Urothelium cell line (cell line): ENCODE data around the gene SKAP2.

Experiments used
- DNase-seq: peaks from one replicate; pipeline ENCODE4 v3.0.0; 2011; ENCODE audit warnings: low spot score, mixed read lengths
- FAIRE-seq: peaks from 2 replicates; lab custom pipeline; 2011; peaks lifted over from hg19 to GRCh38; lab: Jason Lieb, UNC

Gene SKAP2

DNA sequence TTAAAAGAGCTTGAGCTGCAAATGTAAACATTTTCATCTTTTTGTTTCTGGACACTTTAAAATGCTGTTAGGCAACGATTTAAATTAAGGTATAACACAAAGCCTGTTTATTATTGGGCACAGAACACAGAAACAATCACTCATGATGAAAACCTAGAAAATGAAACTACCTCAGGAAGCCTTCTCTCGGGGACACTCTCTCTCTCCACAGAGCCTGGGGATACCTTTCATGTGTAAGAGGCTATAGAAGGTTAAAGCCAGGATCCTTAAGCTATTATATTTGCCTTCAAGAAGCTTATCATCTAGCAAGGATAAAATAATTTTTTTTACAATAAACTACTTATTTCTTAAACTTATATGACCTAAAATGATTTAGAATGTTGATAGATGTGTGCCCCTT is 194.1 kb downstream of the SKAP2 start:
- DNase-seq = no peak
- FAIRE-seq = no peak

- DNase-seq (no peak), FAIRE-seq (no peak)
These were observed 195.6 kb downstream of the SKAP2 start for GRCh38 chr7:26668821-26669220.

GRCh38 chr7:26667514-26668133 is 196.8 kb downstream of the SKAP2 start:
- DNase-seq (peak; percentile 79), FAIRE-seq (peak; percentile 96)

DNA sequence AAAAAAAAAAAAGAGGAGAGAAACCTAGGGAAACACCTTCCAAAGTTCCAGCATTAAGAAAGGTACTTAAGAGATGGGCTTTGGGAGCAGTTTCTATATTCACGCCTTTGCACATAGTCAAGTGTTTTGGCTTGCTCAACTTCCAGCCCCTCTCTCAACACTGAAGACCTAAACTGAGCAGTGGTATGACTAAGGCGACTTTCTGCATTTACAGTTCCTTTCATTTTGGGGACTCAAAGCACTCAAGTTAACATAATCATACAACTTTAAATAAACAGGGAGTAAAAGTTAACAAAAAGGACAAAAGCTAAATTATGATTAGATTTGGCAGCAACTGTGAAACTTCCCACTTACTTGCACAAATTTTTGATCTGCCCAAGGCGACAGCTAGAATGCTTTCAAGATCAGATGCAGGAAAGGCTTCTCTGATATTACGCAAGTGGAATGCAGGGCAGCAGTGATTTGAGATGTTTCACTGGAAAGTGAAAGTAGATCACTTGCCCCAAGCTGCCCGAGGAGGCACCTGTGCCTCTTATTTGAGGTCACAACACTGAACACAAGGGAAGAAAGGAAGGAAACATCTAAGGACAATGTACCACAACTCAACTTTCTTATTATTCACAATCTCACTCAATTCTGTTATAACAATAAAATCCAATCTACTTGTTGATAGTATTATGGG is 199.5 kb downstream of the SKAP2 start:
- peak; percentile 49 for DNase-seq

GRCh38 chr7:26664274-26664673 is 200.1 kb downstream of the SKAP2 start:
- DNase-seq = no peak
- no peak for FAIRE-seq

More for the DNA sequence above, 199.5 kb downstream of the SKAP2 start:
- FAIRE-seq = peak; percentile 87

DNA sequence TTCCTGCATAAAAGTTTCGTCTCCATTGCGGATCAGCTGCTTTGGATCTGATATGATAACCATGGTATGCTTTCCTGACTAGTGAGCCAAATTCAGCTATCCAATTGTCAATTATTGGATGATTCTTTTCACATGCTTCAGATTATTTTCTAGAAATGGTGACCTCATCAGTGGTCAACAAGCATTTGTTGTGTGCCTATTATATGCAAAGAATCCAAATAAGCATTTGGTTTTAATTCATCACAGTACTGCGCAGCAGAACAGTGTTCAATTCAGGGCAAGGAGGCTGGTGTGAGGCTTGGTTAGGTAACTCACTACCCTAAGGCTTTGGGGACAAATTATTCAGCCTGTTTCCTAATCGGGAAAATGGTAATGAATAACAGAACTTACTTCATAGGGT is 200.5 kb downstream of the SKAP2 start:
- FAIRE-seq (peak; percentile 59), DNase-seq (no peak)

- DNase-seq (no peak), FAIRE-seq (no peak)
These were observed 201.7 kb downstream of the SKAP2 start for GRCh38 chr7:26662646-26663045.

GRCh38 chr7:26659121-26659520 is 205.3 kb downstream of the SKAP2 start:
- FAIRE-seq (no peak), DNase-seq (no peak)

DNA sequence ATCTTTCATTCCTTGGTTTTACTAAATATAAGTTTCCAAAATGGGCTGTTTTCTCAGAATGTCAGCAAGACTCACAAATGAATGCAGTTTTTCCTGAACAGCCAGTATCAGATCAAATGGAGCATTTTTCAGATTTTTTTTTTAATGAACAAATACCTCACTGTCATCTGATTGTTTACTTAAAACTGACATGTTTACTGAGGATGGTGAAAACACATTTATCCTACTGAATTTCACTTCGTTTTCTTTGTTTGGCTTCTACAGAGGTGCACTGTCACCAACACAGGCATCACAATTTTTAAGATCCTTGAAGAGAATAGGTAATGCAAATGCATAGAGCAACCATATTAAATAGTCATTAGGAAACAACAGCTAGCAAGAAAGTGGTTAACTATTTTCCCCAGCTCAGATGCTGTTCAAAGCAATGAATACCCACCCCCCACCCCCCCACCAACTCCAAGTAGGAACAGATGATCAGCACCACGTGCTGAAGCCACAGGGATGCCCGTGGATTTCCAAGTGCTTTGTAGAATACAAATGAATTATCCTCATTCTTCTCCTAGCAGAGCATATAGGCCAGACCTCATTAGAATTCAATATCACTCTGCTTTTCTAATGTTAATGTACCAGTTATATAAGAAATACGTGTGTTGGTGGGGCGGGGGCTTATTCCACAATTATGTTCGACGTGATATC is 205.9 kb downstream of the SKAP2 start:
- FAIRE-seq = no peak
- DNase-seq = no peak

- peak; percentile 20 for FAIRE-seq
- DNase-seq = no peak
These were observed 206.6 kb downstream of the SKAP2 start for GRCh38 chr7:26657686-26658388.

DNA sequence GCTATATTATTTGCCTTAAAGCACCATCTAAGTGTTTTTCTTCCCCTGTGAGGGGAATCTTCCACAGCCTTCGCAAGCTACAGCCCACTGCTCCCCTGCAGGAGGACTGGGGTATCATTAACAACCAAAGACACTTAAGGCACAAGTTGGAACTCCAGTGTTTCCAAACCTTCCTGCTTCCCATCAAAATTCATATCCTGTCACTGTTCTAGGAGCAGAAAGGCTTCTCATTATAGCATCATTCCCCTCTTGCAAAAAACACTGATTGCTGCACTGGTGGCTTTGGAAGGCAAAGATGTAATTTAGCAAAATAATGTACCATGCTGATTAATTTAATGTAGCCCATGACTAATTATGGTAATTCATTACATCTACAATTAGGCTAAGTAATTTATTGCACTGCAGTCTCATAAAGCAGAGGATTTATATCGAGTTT is 207.2 kb downstream of the SKAP2 start:
- no peak for FAIRE-seq
- no peak for DNase-seq

DNA sequence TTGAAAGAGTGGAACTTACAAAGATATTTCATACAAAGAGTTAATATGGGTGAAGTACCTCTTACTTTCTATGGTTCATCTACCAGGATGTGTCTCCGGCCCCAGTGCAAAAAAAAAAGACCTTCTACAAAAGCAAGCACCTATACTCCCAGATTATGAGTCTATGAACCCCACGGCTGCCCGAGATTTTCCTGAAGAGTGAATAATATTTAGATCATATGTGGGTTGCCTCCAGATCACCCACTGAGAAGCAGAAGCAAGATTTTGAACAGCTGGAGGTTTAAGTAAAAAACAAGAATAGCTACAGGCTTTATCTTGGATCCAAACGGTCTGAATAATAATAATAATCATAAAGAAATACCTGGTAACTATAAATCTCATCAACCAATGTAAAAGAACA is 207.7 kb downstream of the SKAP2 start:
- DNase-seq = no peak
- FAIRE-seq = no peak

- no peak for DNase-seq
- FAIRE-seq = no peak
These were observed 208.6 kb downstream of the SKAP2 start for GRCh38 chr7:26655781-26656180.

DNA sequence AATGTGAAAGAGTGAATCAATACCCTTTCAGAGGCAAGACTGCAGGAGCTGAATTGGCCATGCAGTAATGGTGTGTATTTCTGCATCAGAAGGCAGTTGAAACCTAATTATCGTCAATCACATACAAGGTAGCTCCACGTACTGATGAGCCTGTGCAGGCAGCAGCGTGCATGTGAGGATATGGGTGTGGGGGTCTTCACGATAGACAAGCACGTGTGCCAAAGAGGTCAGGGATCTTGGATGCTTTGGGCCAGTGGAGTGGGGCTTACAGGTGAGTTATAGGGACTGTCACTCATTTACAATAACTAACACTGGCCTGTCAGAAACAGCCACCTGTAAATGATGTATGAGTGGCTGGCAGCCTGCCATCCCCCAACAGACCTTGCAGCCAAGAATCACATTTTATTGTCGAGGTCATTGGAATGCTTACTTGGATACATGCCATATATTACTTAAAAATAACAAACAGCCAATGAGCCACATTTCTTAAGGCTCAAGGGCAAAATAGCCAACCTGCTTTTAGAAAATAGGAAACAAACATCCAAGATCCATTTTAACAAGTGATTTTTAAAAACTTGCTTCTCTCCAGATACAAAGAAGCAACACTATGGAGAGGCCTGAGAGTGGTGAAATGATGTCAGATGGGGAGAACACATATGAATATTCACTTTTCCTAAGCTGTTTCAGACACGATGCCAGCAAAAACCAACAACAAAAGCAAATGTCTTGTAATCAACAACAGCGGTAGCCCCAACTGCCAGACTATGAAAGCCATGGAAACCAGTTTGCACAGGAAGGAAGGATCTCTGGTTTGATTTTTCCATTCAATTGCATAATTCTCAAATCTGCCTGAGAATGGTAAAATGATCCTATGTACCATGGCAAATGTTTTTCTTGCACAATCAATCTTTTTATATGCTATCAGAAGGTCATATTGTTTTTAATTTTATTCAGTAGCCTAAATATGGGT is 210.7 kb downstream of the SKAP2 start:
- peak; percentile 97 for FAIRE-seq
- peak; percentile 62 for DNase-seq

DNA sequence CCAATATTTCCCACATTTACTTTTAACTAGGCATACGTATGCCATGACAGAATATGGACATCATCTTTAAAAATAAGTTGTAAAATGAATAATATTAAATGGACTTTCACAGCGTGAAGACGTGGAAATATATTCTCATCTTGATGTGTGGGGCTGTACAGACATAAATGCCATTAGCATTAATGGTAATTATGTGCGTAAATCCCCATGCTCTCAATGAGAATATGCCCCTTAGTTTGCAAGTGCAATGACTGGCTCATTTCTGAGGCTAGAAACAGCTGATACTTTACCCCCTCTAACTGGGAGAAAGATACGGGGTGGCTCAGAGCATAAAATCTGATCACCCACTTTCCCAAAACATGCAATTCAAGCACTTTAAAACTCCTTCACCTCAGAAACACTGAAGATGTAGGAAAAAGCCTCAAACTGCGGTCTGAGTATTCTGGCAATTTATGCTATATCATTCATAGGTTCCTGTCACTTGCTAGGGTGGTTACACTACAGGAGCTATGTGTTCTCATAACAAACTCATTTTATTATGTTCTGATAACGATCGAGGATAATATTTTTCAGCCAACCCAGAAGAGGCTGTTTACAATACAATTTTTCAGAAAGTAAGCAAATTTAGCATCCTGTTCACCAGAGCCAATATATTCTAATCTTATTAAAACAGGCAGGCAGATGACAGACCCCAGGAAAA is 211.8 kb downstream of the SKAP2 start:
- DNase-seq (no peak), FAIRE-seq (peak; percentile 23)

DNA sequence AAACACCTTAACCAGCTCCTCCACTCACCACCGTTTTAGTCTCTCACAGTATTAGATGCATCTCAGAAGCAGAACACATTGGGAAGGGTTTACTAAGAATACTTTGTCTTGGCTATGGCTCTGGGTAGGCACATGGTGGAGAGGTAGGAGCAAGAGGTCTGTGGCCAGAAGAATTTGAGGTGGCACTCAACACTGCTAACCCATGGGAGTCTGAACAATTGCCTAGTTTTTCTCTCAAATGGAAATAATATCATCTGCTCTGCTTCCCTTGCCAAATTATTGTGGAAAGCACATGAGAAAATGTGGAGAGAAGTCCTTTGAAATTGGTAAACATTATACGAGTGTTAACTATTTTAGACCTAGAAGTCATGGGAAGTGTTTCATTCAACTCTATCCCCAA is 214.3 kb downstream of the SKAP2 start:
- DNase-seq (no peak), FAIRE-seq (no peak)

- no peak for DNase-seq
- FAIRE-seq = no peak
These were observed 215.0 kb downstream of the SKAP2 start for GRCh38 chr7:26649388-26649787.

DNA sequence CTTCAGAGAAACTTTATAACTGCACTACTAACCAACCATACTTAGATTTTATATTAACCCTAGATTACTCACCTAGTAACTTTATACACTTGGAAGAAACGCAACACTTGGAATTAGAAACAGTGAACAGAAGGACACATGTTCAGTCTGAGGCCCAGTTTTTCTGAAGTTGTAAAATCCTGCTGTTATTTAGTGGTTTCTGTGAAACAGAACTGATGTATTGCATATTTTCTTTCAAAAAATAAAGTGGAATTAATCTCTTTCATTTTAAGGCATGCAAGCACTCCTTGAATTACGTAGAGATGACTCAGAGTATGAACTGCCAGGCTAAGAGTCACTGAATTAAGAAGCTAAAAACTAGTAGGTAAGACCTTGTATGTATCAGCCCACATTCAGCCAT is 215.8 kb downstream of the SKAP2 start:
- no peak for FAIRE-seq
- DNase-seq = peak; percentile 43

- no peak for FAIRE-seq
- DNase-seq = no peak
These were observed 217.9 kb downstream of the SKAP2 start for GRCh38 chr7:26646336-26647048.
